HG03025 (cell line): ENCODE measurements around the gene RAPGEFL1.
"Not testable (repeated sequence)": the region's sequence is repeated elsewhere in the genome, so short reads cannot be mapped to it uniquely, and the experiment has no call there.

Source experiments
- ATAC-seq: cut with Tn5 transposase; IDR thresholded peaks from one replicate; pipeline ENCODE4 v1.9.1; 2021; ENCODE audit warnings: mild to moderate bottlenecking, moderate library complexity; ENCODE audit not compliant: unreplicated experiment, low FRiP score

The RAPGEFL1 gene

DNA sequence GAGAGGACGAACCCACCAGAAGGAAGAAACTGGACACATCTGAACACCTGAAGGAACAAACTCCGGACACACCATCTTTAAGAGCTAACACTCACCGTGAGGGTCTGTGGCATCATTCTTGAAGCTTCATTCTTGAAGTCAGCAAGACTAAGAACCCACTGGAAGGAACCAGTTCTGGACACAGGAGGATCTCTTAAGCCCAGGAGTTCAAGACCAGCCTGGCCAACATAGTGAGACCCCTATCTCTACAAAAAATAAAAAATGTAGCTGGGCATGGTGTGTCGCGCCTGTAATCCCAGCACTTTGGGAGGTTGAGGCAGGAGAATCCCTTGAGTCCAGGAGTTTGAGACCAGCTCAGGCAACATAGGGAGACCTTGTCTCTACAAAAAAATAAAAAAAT is 21.3 kb downstream of the RAPGEFL1 start:
- no peak for ATAC-seq

- ATAC-seq, result no peak
These were observed 25.9 kb downstream of the RAPGEFL1 start for GRCh38 chr17:40203131-40203530.

DNA sequence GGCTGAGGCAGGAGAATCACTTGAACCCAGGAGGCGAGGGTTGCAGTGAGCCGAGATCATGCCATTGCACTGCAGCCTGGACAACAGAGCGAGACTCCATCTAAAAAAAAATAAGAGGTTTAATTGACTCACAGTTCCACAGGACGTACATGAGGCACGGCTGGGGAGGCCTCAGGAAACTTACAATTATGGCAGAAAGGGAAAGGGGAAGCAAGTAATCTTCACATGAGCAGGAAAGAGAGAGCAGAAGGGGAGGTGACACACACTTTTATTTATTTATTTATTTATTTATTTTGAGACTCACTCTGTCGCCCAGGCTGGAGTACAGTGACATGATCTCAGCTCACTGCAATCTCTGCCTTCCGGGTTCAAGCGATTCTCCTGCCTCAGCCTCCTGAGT is 28.9 kb downstream of the RAPGEFL1 start:
- ATAC-seq, result not testable (repeated sequence)

- ATAC-seq, result no peak
These were observed 32.3 kb downstream of the RAPGEFL1 start for GRCh38 chr17:40209404-40210093.

DNA sequence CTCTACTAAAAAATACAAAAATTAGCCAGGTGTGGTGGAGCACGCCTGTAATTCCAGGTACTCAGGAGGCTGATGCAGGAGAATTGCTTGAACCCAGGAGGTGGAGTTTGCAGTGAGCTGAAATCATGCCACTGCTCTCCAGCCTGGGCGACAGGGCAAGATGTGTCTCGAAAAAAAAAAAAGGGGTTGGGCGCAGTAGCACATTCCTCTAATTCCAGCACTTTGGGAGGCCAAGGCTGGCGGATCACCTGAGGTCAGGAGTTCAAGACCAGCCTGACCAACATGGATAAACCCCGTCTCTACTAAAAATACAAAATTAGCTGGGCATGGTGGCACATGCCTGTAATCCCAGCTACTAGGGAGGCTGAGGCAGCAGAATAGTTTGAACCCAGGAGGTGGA is 36.6 kb downstream of the RAPGEFL1 start:
- not testable (repeated sequence) for ATAC-seq

GRCh38 chr17:40218006-40218739 is 40.9 kb downstream of the RAPGEFL1 start:
- ATAC-seq, result no peak

- ATAC-seq, result peak; percentile 85
These were observed 41.7 kb downstream of the RAPGEFL1 start, which contains the start of gene WIPF2 for GRCh38 chr17:40218740-40219593. TSS of gene WIPF2 (plus strand) at chr17:40219304. CDS start at chr17:40256460, 37,156 bp downstream.

- no peak for ATAC-seq
These were observed 42.5 kb downstream of the RAPGEFL1 start for GRCh38 chr17:40219594-40220338.

DNA sequence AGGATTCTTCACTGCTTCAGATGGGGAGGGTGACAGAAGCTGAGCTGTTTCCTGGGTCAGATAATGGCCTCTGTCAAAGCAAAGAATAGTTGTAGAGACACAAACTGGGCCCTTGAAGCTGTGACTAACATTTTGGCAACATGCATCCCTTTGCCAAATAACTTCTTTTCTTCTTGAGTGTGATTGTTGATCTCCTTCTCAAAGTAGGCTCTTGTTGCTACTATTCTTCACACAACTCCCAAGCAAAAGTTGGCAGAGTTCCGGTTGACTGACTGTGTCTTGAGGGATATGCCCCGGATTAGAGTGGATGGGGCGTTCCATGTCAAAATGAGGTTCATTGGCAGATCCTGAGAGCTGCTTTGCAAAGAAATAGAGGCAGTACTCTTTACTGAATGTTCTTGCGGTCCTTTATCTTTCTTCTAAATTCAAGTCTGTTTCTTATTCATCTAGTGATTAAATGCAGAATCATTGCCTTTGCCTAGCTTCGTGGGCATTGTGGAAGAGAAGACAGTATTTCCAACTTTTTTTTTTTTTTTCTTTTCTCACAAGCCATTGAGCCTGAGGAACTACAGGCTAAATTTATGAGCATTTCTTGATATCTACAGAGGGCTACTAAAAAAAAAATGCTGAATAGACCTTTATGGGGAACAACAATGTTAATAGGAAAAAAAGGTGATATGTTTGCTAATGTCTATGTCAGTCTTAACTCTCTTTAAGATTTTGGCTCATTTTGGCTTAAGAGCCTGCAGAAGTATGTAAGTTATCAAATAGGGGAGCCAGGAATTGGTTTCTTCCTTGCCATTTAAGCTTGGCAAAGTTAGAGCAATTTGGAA is 47.7 kb downstream of the RAPGEFL1 start:
- ATAC-seq, result no peak

DNA sequence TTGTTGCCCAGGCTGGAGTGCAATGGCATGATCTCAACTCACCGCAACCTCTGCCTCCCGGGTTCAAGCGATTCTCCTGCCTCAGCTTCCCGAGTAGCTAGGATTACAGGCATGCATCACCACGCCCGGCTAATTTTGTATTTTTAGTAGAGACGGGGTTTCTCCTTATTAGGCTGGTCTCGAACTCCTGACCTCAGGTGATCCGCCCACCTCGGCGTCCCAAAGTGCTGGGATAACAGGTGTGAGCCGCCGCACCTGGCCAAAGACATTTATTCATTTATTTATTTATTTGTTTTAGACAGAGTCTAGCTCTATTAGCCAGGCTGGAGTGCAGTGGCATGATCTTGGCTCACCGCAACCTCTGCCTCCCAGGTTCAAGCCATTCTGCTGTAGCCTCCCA is 51.9 kb downstream of the RAPGEFL1 start:
- ATAC-seq, result not testable (repeated sequence)

DNA sequence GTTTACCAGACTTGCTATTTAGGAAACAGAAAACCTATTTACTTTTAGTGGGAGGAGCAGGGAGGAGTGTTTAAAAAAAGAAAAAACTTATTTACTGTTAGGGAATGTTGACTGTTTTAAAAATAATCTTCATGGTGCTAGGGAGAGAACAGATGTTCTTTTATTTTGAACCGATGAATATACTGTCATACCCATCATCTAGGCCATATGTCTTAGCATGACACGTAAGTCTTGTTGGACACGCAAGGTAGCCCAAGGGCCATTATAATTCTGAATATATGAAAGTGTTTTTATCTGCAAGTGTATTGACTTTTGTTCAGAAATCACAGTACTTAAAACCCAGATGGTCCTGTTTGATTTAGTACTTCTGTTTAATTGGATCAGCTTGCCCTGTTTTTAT is 53.4 kb downstream of the RAPGEFL1 start:
- no peak for ATAC-seq

DNA sequence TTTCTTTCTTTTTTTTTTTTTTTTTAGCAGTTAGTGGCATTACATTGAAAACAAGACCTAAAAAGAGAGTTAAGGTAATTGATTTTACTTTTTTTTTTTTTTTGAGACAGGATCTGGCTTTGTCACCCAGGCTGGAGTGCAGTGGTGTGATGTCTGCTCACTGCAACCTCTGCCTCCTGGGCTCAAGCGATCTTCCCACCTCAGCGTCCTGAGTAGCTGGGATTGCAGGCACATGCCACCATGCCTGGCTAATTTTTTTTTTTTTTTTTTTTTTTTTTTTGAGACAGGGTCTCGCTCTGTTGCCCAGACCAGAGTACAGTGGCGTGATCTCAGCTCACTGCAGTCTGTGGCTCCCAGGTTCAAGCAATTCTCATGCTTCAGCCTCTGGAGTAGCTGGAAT is 54.7 kb downstream of the RAPGEFL1 start:
- not testable (repeated sequence) for ATAC-seq

- no peak for ATAC-seq
These were observed 64.1 kb downstream of the RAPGEFL1 start for GRCh38 chr17:40241252-40241834.

- ATAC-seq, result no peak
These were observed 65.5 kb downstream of the RAPGEFL1 start for GRCh38 chr17:40242774-40243173.

- no peak for ATAC-seq
These were observed 66.5 kb downstream of the RAPGEFL1 start for GRCh38 chr17:40243761-40244160.

- ATAC-seq, result no peak
These were observed 67.0 kb downstream of the RAPGEFL1 start for GRCh38 chr17:40244255-40244654.
